Gastrocnemius medialis (tissue), 4 donors: ENCODE results near the gene HBE1.

Experiments
- POLR2A ChIP-seq, 2 donors: fragments of 450-650 bp; IDR thresholded peaks; one replicate each; pipeline ENCODE4 v1.6.1; 2017; ENCODE audit warnings: antibody characterized with exemption in 2 of 2, mild to moderate bottlenecking in 2 of 2, moderate library complexity in 2 of 2
- TF ChIP-seq, protein P1 (sequence below), 5 experiments: fragments of 450-650 bp in 3 of 5; fragments of 200-600 bp in 2 of 5; sonication (generic) in 2 of 5; IDR thresholded peaks in 4 of 5; conservative IDR thresholded peaks in 1 of 5; 1 replicate in 4 of 5; 2 replicates in 1 of 5; pipeline ENCODE4 v1.5.1; 2016 to 2019; ENCODE audit warnings: antibody characterized with exemption in 5 of 5, mild to moderate bottlenecking in 3 of 5, moderate library complexity in 3 of 5

DNA sequence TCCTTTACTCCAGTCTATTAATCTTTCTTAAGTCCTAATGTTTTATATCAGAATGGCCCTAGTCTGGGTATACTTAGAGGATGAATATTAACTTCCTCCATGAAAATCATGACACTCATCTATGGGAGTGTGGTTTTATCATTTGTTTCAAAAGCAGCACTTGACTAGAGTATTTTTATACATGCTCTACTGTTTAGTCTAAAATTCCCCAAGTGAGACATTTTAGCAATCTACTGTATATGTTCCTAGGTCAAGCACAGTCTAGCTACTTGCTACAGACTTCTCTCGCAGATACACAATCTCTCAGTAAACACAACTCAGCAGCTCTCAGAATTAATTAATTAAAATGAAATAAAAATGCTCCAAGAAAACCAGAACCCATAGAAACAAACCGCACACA is 39.9 kb downstream of the HBE1 start:
- TF ChIP-seq, protein P1, sequence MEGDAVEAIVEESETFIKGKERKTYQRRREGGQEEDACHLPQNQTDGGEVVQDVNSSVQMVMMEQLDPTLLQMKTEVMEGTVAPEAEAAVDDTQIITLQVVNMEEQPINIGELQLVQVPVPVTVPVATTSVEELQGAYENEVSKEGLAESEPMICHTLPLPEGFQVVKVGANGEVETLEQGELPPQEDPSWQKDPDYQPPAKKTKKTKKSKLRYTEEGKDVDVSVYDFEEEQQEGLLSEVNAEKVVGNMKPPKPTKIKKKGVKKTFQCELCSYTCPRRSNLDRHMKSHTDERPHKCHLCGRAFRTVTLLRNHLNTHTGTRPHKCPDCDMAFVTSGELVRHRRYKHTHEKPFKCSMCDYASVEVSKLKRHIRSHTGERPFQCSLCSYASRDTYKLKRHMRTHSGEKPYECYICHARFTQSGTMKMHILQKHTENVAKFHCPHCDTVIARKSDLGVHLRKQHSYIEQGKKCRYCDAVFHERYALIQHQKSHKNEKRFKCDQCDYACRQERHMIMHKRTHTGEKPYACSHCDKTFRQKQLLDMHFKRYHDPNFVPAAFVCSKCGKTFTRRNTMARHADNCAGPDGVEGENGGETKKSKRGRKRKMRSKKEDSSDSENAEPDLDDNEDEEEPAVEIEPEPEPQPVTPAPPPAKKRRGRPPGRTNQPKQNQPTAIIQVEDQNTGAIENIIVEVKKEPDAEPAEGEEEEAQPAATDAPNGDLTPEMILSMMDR (IDR thresholded peaks at IDR 0.05 in 4 of 5, conservative IDR thresholded peaks at IDR 0.05 in 1 of 5): no peak
- no peak for TF ChIP-seq POLR2A (IDR thresholded peaks at IDR 0.05)
